ENCODE results near the gene F9. TPM values are rescaled to one million over a fixed set of nuclear protein-coding genes. Genes with fewer than 3 reads are reported as not detected.
"Not testable (repeated sequence)": the region's sequence is repeated elsewhere in the genome, so short reads cannot be mapped to it uniquely, and the experiment has no call there.

Gene F9
- total RNA-seq, 1 experiment from 2014 or later: 0.08 TPM

DNA sequence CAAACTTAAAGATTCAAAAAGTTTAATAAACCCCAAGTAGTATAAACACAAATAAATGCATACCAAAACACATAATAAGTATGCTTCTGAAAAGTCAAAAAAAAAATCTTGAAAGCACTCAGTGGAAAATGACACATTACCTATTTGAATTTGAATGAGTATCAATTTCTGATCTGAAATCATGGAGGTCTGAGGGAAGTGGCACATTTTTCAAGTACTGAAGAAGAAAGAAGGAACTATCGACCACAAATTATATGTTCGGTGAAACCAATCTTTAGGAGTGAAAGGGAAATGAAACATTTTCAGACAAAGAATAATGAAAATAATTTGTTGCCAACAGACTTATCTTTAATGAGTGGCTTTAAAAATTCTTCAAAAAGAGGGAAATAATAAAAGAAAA lies 12.1 kb upstream of the F9 start:
- Histone ChIP-seq H3K9me3 (ENCODE audit: control insufficient read depth, insufficient read depth, low read depth, low read length) (no peaks in the 10 kb centered on the region), H3K36me3 (ENCODE audit: control insufficient read depth, insufficient read depth, low read length) (no peaks in the 10 kb centered on the region), H3K4me1 (ENCODE audit: control insufficient read depth, insufficient read depth, low read length) (no peaks in the 10 kb centered on the region), H3K4me3 (ENCODE audit: low read depth in 2 of 2, low read length in 2 of 2) (no peak overlapping the region), H3K27ac (ENCODE audit: low read length) (no peak overlapping the region), H3K27me3 (ENCODE audit: control insufficient read depth, insufficient read depth, low read length) (no peaks in the 10 kb centered on the region)
- TF ChIP-seq, protein P1, sequence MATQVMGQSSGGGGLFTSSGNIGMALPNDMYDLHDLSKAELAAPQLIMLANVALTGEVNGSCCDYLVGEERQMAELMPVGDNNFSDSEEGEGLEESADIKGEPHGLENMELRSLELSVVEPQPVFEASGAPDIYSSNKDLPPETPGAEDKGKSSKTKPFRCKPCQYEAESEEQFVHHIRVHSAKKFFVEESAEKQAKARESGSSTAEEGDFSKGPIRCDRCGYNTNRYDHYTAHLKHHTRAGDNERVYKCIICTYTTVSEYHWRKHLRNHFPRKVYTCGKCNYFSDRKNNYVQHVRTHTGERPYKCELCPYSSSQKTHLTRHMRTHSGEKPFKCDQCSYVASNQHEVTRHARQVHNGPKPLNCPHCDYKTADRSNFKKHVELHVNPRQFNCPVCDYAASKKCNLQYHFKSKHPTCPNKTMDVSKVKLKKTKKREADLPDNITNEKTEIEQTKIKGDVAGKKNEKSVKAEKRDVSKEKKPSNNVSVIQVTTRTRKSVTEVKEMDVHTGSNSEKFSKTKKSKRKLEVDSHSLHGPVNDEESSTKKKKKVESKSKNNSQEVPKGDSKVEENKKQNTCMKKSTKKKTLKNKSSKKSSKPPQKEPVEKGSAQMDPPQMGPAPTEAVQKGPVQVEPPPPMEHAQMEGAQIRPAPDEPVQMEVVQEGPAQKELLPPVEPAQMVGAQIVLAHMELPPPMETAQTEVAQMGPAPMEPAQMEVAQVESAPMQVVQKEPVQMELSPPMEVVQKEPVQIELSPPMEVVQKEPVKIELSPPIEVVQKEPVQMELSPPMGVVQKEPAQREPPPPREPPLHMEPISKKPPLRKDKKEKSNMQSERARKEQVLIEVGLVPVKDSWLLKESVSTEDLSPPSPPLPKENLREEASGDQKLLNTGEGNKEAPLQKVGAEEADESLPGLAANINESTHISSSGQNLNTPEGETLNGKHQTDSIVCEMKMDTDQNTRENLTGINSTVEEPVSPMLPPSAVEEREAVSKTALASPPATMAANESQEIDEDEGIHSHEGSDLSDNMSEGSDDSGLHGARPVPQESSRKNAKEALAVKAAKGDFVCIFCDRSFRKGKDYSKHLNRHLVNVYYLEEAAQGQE (IDR thresholded peaks at IDR 0.05; ENCODE audit: insufficient read depth in 1 of 2, low read depth in 2 of 2, low read length in 1 of 2): no peak
- TF ChIP-seq TCF7L2 (IDR thresholded peaks at IDR 0.05; ENCODE audit: low read depth, low read length): no peak
- TF ChIP-seq, protein P2, sequence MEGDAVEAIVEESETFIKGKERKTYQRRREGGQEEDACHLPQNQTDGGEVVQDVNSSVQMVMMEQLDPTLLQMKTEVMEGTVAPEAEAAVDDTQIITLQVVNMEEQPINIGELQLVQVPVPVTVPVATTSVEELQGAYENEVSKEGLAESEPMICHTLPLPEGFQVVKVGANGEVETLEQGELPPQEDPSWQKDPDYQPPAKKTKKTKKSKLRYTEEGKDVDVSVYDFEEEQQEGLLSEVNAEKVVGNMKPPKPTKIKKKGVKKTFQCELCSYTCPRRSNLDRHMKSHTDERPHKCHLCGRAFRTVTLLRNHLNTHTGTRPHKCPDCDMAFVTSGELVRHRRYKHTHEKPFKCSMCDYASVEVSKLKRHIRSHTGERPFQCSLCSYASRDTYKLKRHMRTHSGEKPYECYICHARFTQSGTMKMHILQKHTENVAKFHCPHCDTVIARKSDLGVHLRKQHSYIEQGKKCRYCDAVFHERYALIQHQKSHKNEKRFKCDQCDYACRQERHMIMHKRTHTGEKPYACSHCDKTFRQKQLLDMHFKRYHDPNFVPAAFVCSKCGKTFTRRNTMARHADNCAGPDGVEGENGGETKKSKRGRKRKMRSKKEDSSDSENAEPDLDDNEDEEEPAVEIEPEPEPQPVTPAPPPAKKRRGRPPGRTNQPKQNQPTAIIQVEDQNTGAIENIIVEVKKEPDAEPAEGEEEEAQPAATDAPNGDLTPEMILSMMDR (IDR thresholded peaks at IDR 0.05): no peak
- no peak for TF ChIP-seq POLR2AphosphoS5 (IDR thresholded peaks at IDR 0.05; ENCODE audit: low read depth, low read length)
- no peak for TF ChIP-seq SIN3A (IDR thresholded peaks at IDR 0.05; ENCODE audit: borderline replicate concordance, insufficient read depth, low read depth, low read length)
- POLR2A ChIA-PET: no interaction called here
- DNase-seq (ENCODE audit: low read depth, low spot score): no peak
- no peak for ATAC-seq
- in situ Hi-C loops (cut with HindIII; ENCODE audit: low pct_unique_long_range_greater_than_20kb, low sequenced_read_pairs): no loop called here
- intact Hi-C loops (cut with micrococcal nuclease; ENCODE audit: unreplicated experiment): no loop called here
- no TSS peak for BruUV-seq (replicated peaks)
- CTCF ChIA-PET: no interaction called here

DNA sequence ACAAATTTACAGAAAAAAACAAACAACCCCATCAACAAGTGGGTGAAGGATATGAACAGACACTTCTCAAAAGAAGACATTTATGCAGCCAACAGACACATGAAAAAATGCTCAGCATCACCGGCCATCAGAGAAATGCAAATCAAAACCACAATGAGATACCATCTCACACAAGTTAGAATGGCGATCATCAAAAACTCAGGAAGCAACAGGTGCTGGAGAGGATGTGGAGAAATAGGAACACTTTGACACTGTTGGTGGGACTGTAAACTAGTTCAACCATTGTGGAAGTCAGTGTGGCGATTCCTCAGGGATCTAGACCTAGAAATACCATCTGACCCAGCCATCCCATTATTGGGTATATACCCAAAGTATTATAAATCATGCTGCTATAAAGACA lies 1.7 kb upstream of the F9 start:
- BruUV-seq (replicated peaks); DNase-seq (ENCODE audit: low read depth, low spot score); POLR2A ChIA-PET; CTCF ChIA-PET; intact Hi-C loops (cut with micrococcal nuclease; ENCODE audit: unreplicated experiment); H3K27ac ChIP-seq (ENCODE audit: low read length); H3K4me3 ChIP-seq (ENCODE audit: low read depth in 2 of 2, low read length in 2 of 2); in situ Hi-C loops (cut with HindIII; ENCODE audit: low pct_unique_long_range_greater_than_20kb, low sequenced_read_pairs); ATAC-seq; H3K4me1 ChIP-seq (ENCODE audit: control insufficient read depth, insufficient read depth, low read length); H3K27me3 ChIP-seq (ENCODE audit: control insufficient read depth, insufficient read depth, low read length); H3K9me3 ChIP-seq (ENCODE audit: control insufficient read depth, insufficient read depth, low read depth, low read length); H3K36me3 ChIP-seq (ENCODE audit: control insufficient read depth, insufficient read depth, low read length): not testable (repeated sequence)

DNA sequence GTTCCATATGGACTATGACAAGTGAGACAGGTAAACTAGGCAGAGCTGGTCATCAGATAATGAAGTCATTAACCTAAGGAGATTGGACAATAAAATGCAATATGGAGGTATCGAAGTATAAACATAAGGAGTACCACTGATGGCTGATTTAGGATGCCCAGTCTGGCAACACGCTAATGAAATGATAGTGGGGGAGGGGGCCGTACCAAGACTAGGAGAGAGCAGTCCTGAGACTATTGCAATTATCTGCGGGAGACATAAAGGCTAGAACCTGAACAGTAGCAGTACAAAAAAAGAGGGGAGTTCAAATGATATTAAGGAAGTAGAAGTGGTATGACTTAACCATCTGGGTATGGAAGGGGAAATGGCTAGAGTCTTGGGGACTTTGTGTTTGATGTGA lies 2.3 kb downstream of the F9 start:
- H3K27ac ChIP-seq (ENCODE audit: low read length): no peak overlapping the region
- TF ChIP-seq, protein P2 (IDR thresholded peaks at IDR 0.05): no peak
- TF ChIP-seq, protein P1 (IDR thresholded peaks at IDR 0.05; ENCODE audit: insufficient read depth in 1 of 2, low read depth in 2 of 2, low read length in 1 of 2): no peak
- TF ChIP-seq TCF7L2 (IDR thresholded peaks at IDR 0.05; ENCODE audit: low read depth, low read length) (no peak), SIN3A (IDR thresholded peaks at IDR 0.05; ENCODE audit: borderline replicate concordance, insufficient read depth, low read depth, low read length) (no peak)
- no peak overlapping the region for H3K4me3 ChIP-seq (ENCODE audit: low read depth in 2 of 2, low read length in 2 of 2)
- H3K4me1 ChIP-seq (ENCODE audit: control insufficient read depth, insufficient read depth, low read length): no peaks in the 10 kb centered on the region
- no peak for DNase-seq (ENCODE audit: low read depth, low spot score)
- no peaks in the 10 kb centered on the region for H3K27me3 ChIP-seq (ENCODE audit: control insufficient read depth, insufficient read depth, low read length)
- in situ Hi-C loops (cut with HindIII; ENCODE audit: low pct_unique_long_range_greater_than_20kb, low sequenced_read_pairs): no loop called here
- POLR2A ChIA-PET: no interaction called here
- no peaks in the 10 kb centered on the region for H3K9me3 ChIP-seq (ENCODE audit: control insufficient read depth, insufficient read depth, low read depth, low read length)
- no peaks in the 10 kb centered on the region for H3K36me3 ChIP-seq (ENCODE audit: control insufficient read depth, insufficient read depth, low read length)
- CTCF ChIA-PET: no interaction called here
- intact Hi-C loops (cut with micrococcal nuclease; ENCODE audit: unreplicated experiment): no loop called here
- no peak for ATAC-seq
- BruUV-seq (replicated peaks): no TSS peak
